Smooth muscle cell of the pulmonary artery (primary cell): ENCODE data around the gene PAWR. TPM values are rescaled to one million over a fixed set of nuclear protein-coding genes. Genes with fewer than 3 reads are reported as not detected.

Source experiments
- total RNA-seq: library from RNA; depleted of rRNA; stranded (reverse); fragments of >200 nt; gene quantifications from 2 replicates; pipeline ENCODE4 v1.2.3, GENCODE V29; 2014

Gene PAWR
- total RNA-seq = 48.0 and 145 TPM in 2 replicates

GRCh38 chr12:79690638-79691510, at the start of gene PAWR:
Gene PAWR, minus strand, starts transcription at chr12:79690964. Its CDS starts 720 bp downstream, at chr12:79690244.

Other genes starting within 250 kb of the PAWR start
- gene PPP1R12A, start 244.1 kb upstream of the PAWR start, total RNA-seq = 81.9 and 91.4 TPM in 2 replicates